ENCODE results near the gene ABCA5. TPM values are rescaled to one million over a fixed set of nuclear protein-coding genes. Genes with fewer than 3 reads are reported as not detected.
A peak's percentile ranks its signal among the peaks of the same experiment; 100 is the strongest.

ABCA5 gene
- total and polyA plus RNA-seq, 9 of the 15 experiments (the other 6 are each of a cell fraction or from before 2014, with no cell fraction given), result 0.74 to 2.3 (median 1.4) TPM

- Histone ChIP-seq H3K27ac (ENCODE audit: extremely low read depth, low read depth, low read length) (no peak overlapping the region), H3K4me2 (ENCODE audit: insufficient read depth, low read length) (no peak overlapping the region; the same call in 1 of the 2 replicates), H3K9ac (ENCODE audit: insufficient read depth in 1 of 2, low read depth in 2 of 2, low read length in 2 of 2) (no peak overlapping the region), H4K20me1 (replicated peaks; ENCODE audit: control insufficient read depth, insufficient read depth, low read length) (no peaks in the 10 kb centered on the region), H3K9me3 (replicated peaks; ENCODE audit: control insufficient read depth, insufficient read depth, low read depth, low read length) (no peaks in the 10 kb centered on the region), H3K4me3 (no peak overlapping the region), H3K27me3 (ENCODE audit: control insufficient read depth in 2 of 2, insufficient read depth in 2 of 2, low read length in 2 of 2) (no peaks in the 10 kb centered on the region), H3K4me1 (replicated peaks in 1 of 2; ENCODE audit: control insufficient read depth in 2 of 2, insufficient read depth in 2 of 2, low read length in 2 of 2) (no peaks in the 10 kb centered on the region; a peak in 1 of 5 replicates), H2AFZ (ENCODE audit: low read depth, low read length) (peak overlapping the region; percentile 49; the same call in 1 of the 2 replicates), H3K9me1 (ENCODE audit: control insufficient read depth, insufficient read depth, low read length) (no peaks in the 10 kb centered on the region), H3K36me3 (ENCODE audit: control insufficient read depth, insufficient read depth, low read length) (no peaks in the 10 kb centered on the region), H3K79me2 (ENCODE audit: control insufficient read depth, insufficient read depth, low read length) (no peaks in the 10 kb centered on the region)
- TF ChIP-seq ATF3 (IDR thresholded peaks at IDR 0.05) (peak; percentile 26; the same call in 1 of the 2 replicates), ATF3 (CRISPR knock-in tag; conservative IDR thresholded peaks at IDR 0.05) (no peak), ZNF316 (IDR thresholded peaks at IDR 0.05) (0 out of 2 replicates have a peak, but pooled peaks have one; percentile 13), HMG20A (CRISPR knock-in tag; conservative IDR thresholded peaks at IDR 0.05) (no peak), C11orf30 (IDR thresholded peaks at IDR 0.05; ENCODE audit: low read depth) (0 out of 2 replicates have a peak, but pooled peaks have one; percentile 7), ZNF354B (CRISPR knock-in tag; IDR thresholded peaks at IDR 0.05) (no peak), ZNF76 (CRISPR knock-in tag; IDR thresholded peaks at IDR 0.05; ENCODE audit: borderline replicate concordance) (no peak)
- ATAC-seq (no peak), FAIRE-seq (no peak), DNase-seq (ENCODE audit: extremely low read depth in 1 of 4, low spot score in 3 of 4) (no peak)
- POLR2A ChIA-PET, result no interaction called here
- in situ Hi-C loops (cut with MboI), result loop anchor here (25.0 kb wide), 1 partner anchor 283 kb away; the partner anchor contains the start of gene ABCA8
- BruUV-seq (replicated peaks), result no TSS peak
- intact Hi-C loops (cut with micrococcal nuclease), result loop anchor here (1.0 kb wide), 1 partner anchor 471 kb away; no protein-coding TSS in a partner anchor
- CTCF ChIA-PET (ENCODE audit: low intra/inter-chr PET ratio), result interaction anchor here (0.6 to 2.2 kb wide), 4 partner anchors 10 to 474 kb away, joined by 4 to 17 read pairs (median 14); no protein-coding TSS in a partner anchor
- 2% methylated on average over 2 of the region's 2 CpGs for WGBS (ENCODE audit: insufficient coverage, low coverage, missing lambda C conversion rate)
These were observed 81.3 kb downstream of the ABCA5 start for GRCh38 chr17:69245617-69246016.
